ENCODE results near the gene GOLT1A. TPM values are rescaled to one million over a fixed set of nuclear protein-coding genes. Genes with fewer than 3 reads are reported as not detected.

Gene GOLT1A
- total and polyA plus RNA-seq, 7 experiments from 2014 or later, result 1.3 TPM; not detected in 5

- Mint-ChIP-seq H3K4me1 (peaks cover 3 to 19% (median 15%) of the 10 kb centered on the region in 7 donors), H3K4me3 (no peak overlapping the region), H3K36me3 (no peaks in the 10 kb centered on the region), H3K27ac (no peak overlapping the region), H3K9me3 (no peaks in the 10 kb centered on the region), H3K27me3 (peaks cover 25 to 41% (median 33%) of the 10 kb centered on the region in 5 donors)
- POLR2A ChIA-PET, result no interaction called here
- H3K4me1 ChIP-seq (ENCODE audit: control insufficient read depth in 2 of 2, insufficient read depth in 2 of 2, low read length in 2 of 2), result peaks cover 0 to 4% of the 10 kb centered on the region in 2 donors
- no peaks in the 10 kb centered on the region for H3K27me3 ChIP-seq (ENCODE audit: control insufficient read depth in 2 of 2, insufficient read depth in 2 of 2, low read length in 2 of 2)
- H3K4me3 ChIP-seq (ENCODE audit: low read length), result no peak overlapping the region
- intact Hi-C loops (cut with micrococcal nuclease), result no loop called here
- CTCF ChIA-PET, result no interaction called here
- H3K27ac ChIP-seq (ENCODE audit: low read depth, low read length), result no peak overlapping the region
- DNase-seq, result no peak
- H3K9me3 ChIP-seq (ENCODE audit: control insufficient read depth in 2 of 3, low read length in 3 of 3), result no peaks in the 10 kb centered on the region
- no peak for ATAC-seq
- no peaks in the 10 kb centered on the region for H3K36me3 ChIP-seq (ENCODE audit: control insufficient read depth in 2 of 3, insufficient read depth in 3 of 3, low read length in 3 of 3)
These were observed 10.5 kb downstream of the GOLT1A start for GRCh38 chr1:204203206-204203767.

DNA sequence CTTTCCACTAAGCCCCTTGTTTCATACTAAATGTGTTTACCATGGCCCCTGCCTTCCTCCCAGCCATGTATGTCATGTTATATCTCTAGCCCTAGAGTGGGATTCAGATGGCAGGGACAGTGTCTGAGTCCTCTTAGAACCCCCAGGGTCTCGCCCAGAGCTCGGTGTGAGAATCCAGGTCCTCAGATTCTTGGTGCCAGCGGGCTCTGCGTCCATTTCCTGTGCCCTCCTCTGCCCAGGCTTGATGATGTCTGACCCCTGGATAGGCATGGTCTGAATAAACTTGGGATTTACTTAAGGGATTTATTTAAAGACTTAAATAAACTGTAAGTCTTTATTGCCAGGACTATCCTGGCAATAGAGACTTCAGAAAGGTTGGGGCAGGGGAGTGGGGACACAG lies 11.3 kb downstream of the GOLT1A start:
- ATAC-seq (no peak), DNase-seq (no peak)
- Histone ChIP-seq H3K27ac (ENCODE audit: low read depth, low read length) (no peak overlapping the region), H3K4me3 (ENCODE audit: low read length) (no peak overlapping the region), H3K9me3 (ENCODE audit: control insufficient read depth in 2 of 3, low read length in 3 of 3) (no peaks in the 10 kb centered on the region), H3K36me3 (ENCODE audit: control insufficient read depth in 2 of 3, insufficient read depth in 3 of 3, low read length in 3 of 3) (no peaks in the 10 kb centered on the region), H3K4me1 (ENCODE audit: control insufficient read depth in 2 of 2, insufficient read depth in 2 of 2, low read length in 2 of 2) (peaks cover 0 to 4% of the 10 kb centered on the region in 2 donors), H3K27me3 (ENCODE audit: control insufficient read depth in 2 of 2, insufficient read depth in 2 of 2, low read length in 2 of 2) (no peaks in the 10 kb centered on the region)
- intact Hi-C loops (cut with micrococcal nuclease), result no loop called here
- Mint-ChIP-seq H3K9me3 (no peaks in the 10 kb centered on the region), H3K27me3 (peaks cover 22 to 41% (median 32%) of the 10 kb centered on the region in 5 donors), H3K27ac (no peak overlapping the region), H3K4me1 (peaks cover 3 to 19% (median 15%) of the 10 kb centered on the region in 7 donors), H3K36me3 (no peaks in the 10 kb centered on the region), H3K4me3 (no peak overlapping the region)
- ChIA-PET CTCF (no interaction called here), POLR2A (no interaction called here)

GRCh38 chr1:204201348-204202040 lies 12.3 kb downstream of the GOLT1A start:
- Histone ChIP-seq H3K4me3 (ENCODE audit: low read length) (no peak overlapping the region), H3K4me1 (ENCODE audit: control insufficient read depth in 2 of 2, insufficient read depth in 2 of 2, low read length in 2 of 2) (peaks cover 0 to 4% of the 10 kb centered on the region in 2 donors), H3K9me3 (ENCODE audit: control insufficient read depth in 2 of 3, low read length in 3 of 3) (no peaks in the 10 kb centered on the region), H3K27ac (ENCODE audit: low read depth, low read length) (no peak overlapping the region), H3K36me3 (ENCODE audit: control insufficient read depth in 2 of 3, insufficient read depth in 3 of 3, low read length in 3 of 3) (no peaks in the 10 kb centered on the region), H3K27me3 (ENCODE audit: control insufficient read depth in 2 of 2, insufficient read depth in 2 of 2, low read length in 2 of 2) (no peaks in the 10 kb centered on the region)
- no peaks in the 10 kb centered on the region for H3K9me3 Mint-ChIP-seq
- ChIA-PET POLR2A (no interaction called here), CTCF (interaction anchor here (1.1 to 1.4 kb wide), 2 partner anchors 12 to 39 kb away, joined by 3 read pairs; no protein-coding TSS in a partner anchor)
- intact Hi-C loops (cut with micrococcal nuclease), result no loop called here
- DNase-seq, result no peak
- H3K4me1 Mint-ChIP-seq, result peaks cover 0 to 14% (median 11%) of the 10 kb centered on the region in 7 donors
- no peak overlapping the region for H3K27ac Mint-ChIP-seq
- H3K27me3 Mint-ChIP-seq, result peaks cover 18 to 39% (median 26%) of the 10 kb centered on the region in 5 donors
- H3K36me3 Mint-ChIP-seq, result no peaks in the 10 kb centered on the region
- no peak overlapping the region for H3K4me3 Mint-ChIP-seq
- ATAC-seq, result no peak

DNA sequence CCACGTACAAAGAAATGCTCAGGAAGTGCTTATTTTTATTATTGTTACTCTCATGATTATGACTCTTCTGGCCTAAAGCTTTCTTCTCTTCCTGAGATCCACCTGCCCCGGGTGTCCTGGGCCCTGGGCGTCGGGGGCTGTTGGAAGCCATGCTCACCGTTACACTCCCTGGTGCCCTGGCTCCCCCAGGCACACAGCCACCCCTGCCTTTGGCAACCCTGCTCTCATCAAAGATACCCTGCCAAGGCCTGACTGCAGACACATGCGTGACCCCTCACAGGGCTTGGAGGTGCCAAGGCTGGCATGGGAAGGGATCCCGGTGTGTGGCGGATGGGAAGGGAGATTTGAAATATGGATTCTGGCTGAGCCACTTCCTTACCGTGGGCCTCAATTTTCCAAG lies 14.2 kb downstream of the GOLT1A start:
- CTCF ChIA-PET, result no interaction called here

DNA sequence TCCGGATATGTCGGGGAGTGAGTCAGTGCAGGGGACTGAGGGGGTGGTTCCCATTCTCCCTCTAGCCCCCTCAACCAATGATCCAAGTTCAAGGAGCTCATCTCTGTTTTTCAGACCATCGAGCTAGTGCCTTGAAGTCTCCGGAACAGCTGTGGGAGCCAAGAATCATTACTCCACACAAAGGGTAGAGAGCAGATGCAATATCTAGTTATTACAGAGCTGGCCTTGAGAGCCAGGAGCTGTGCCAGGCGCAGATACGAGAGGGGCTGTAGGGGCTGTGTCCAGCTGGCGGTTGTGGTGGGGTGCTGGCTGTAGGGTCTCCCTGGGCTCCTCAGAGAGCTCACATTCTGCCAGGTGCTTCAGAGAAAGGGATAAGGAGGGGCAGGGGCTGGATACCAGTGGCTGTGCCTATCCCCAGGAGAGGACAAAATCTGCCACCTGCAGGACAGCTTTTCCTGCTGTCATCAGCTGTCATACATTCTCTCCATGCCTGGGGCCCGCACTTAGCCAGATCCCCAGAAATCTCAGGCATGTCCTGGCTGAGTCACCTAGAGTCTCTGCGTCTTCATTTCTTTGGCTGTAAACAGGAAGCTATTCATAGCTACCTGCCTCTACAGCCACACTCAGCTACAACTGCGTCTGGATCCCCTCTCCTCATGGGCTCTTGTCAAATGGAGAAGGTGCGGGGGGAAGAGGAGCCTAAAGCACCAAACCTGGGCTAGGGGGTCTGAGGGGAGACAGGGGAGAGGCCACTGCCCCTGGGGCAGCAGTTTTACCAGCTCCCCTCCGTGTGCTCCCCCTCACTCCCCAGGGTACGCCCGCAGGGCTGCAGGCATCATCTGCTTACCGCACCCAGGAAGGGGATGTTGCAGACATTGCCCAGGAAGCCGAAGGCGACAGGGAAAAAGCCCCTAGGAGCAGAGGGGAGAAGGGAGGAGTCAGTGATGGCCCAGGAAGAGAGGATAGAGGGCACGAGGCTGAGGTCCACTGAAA lies 15.1 kb downstream of the GOLT1A start:
- intact Hi-C loops (cut with micrococcal nuclease), result no loop called here
- H3K9me3 Mint-ChIP-seq, result peaks cover 0 to 6% (median 0%) of the 10 kb centered on the region in 11 donors
- Histone ChIP-seq H3K9me3 (ENCODE audit: control insufficient read depth in 2 of 3, low read length in 3 of 3) (no peaks in the 10 kb centered on the region), H3K4me3 (ENCODE audit: low read length) (no peak overlapping the region), H3K36me3 (ENCODE audit: control insufficient read depth in 2 of 3, insufficient read depth in 3 of 3, low read length in 3 of 3) (no peaks in the 10 kb centered on the region), H3K27me3 (ENCODE audit: control insufficient read depth in 2 of 2, insufficient read depth in 2 of 2, low read length in 2 of 2) (no peaks in the 10 kb centered on the region), H3K4me1 (ENCODE audit: control insufficient read depth in 2 of 2, insufficient read depth in 2 of 2, low read length in 2 of 2) (no peaks in the 10 kb centered on the region), H3K27ac (ENCODE audit: low read depth, low read length) (no peak overlapping the region)
- no peak for ATAC-seq
- peaks cover 0 to 11% (median 8%) of the 10 kb centered on the region in 7 donors for H3K4me1 Mint-ChIP-seq
- CTCF ChIA-PET, result interaction anchor here (1.1 kb wide), 1 partner anchor 9 kb away, joined by 5 read pairs; no protein-coding TSS in a partner anchor
- H3K27me3 Mint-ChIP-seq, result peaks cover 0 to 17% (median 1%) of the 10 kb centered on the region in 5 donors
- POLR2A ChIA-PET, result no interaction called here
- H3K27ac Mint-ChIP-seq, result no peak overlapping the region
- no peak for DNase-seq
- H3K36me3 Mint-ChIP-seq, result no peaks in the 10 kb centered on the region
- no peak overlapping the region for H3K4me3 Mint-ChIP-seq

More for the DNA sequence above, 14.2 kb downstream of the GOLT1A start:
- H3K36me3 ChIP-seq (ENCODE audit: control insufficient read depth in 2 of 3, insufficient read depth in 3 of 3, low read length in 3 of 3), result no peaks in the 10 kb centered on the region
- H3K4me3 ChIP-seq (ENCODE audit: low read length), result no peak overlapping the region
- intact Hi-C loops (cut with micrococcal nuclease), result no loop called here
- H3K4me3 Mint-ChIP-seq, result no peak overlapping the region
- ATAC-seq, result no peak
- H3K27ac Mint-ChIP-seq, result no peak overlapping the region
- DNase-seq, result no peak
- peaks cover 0 to 6% (median 0%) of the 10 kb centered on the region in 11 donors for H3K9me3 Mint-ChIP-seq
- H3K27me3 Mint-ChIP-seq, result peaks cover 6 to 24% (median 8%) of the 10 kb centered on the region in 5 donors
- H3K36me3 Mint-ChIP-seq, result no peaks in the 10 kb centered on the region
- H3K4me1 Mint-ChIP-seq, result peaks cover 0 to 11% (median 6%) of the 10 kb centered on the region in 7 donors
- no peaks in the 10 kb centered on the region for H3K4me1 ChIP-seq (ENCODE audit: control insufficient read depth in 2 of 2, insufficient read depth in 2 of 2, low read length in 2 of 2)
- POLR2A ChIA-PET, result no interaction called here
- no peaks in the 10 kb centered on the region for H3K27me3 ChIP-seq (ENCODE audit: control insufficient read depth in 2 of 2, insufficient read depth in 2 of 2, low read length in 2 of 2)
- H3K9me3 ChIP-seq (ENCODE audit: control insufficient read depth in 2 of 3, low read length in 3 of 3), result no peaks in the 10 kb centered on the region
- H3K27ac ChIP-seq (ENCODE audit: low read depth, low read length), result no peak overlapping the region

DNA sequence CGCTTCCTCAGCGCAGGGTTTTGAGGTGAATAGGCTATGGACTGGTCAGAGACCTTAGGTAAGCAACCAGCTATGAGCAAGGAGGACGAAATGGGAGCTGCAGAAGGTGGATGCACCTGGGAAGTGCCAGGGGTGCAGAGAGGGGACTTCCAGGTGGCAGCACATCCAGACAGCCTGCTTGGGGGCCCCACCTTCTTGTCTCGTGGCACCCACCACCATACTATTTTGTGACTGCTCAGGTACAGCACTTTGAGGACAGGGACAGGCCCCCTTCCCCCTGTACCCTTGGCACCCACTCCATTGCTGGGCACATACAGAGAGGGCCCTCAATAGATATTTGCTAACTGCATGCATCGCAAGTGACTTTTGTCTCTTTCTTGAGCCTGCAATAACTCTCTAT lies 16.7 kb downstream of the GOLT1A start:
- Histone ChIP-seq H3K4me1 (ENCODE audit: control insufficient read depth in 2 of 2, insufficient read depth in 2 of 2, low read length in 2 of 2) (no peaks in the 10 kb centered on the region), H3K27me3 (ENCODE audit: control insufficient read depth in 2 of 2, insufficient read depth in 2 of 2, low read length in 2 of 2) (no peaks in the 10 kb centered on the region), H3K36me3 (ENCODE audit: control insufficient read depth in 2 of 3, insufficient read depth in 3 of 3, low read length in 3 of 3) (no peaks in the 10 kb centered on the region), H3K4me3 (ENCODE audit: low read length) (no peak overlapping the region), H3K27ac (ENCODE audit: low read depth, low read length) (no peak overlapping the region), H3K9me3 (ENCODE audit: control insufficient read depth in 2 of 3, low read length in 3 of 3) (no peaks in the 10 kb centered on the region)
- no peak for DNase-seq
- Mint-ChIP-seq H3K9me3 (peaks cover 0 to 6% (median 0%) of the 10 kb centered on the region in 11 donors), H3K27me3 (peaks cover 8 to 10% (median 10%) of the 10 kb centered on the region in 5 donors), H3K4me1 (peaks cover 0 to 11% (median 8%) of the 10 kb centered on the region in 7 donors), H3K4me3 (no peak overlapping the region), H3K36me3 (no peaks in the 10 kb centered on the region), H3K27ac (no peak overlapping the region)
- intact Hi-C loops (cut with micrococcal nuclease), result no loop called here
- ChIA-PET POLR2A (no interaction called here), CTCF (no interaction called here)
- no peak for ATAC-seq

Measured in naive thymus-derived CD4-positive, alpha-beta T cell (primary cell).